ES-I3 (cell line): ENCODE results near the gene C1S.
"Not testable (repeated sequence)": the region's sequence is repeated elsewhere in the genome, so short reads cannot be mapped to it uniquely, and the experiment has no call there.

Experiments used
- H3K36me3 ChIP-seq: 2 replicates; pipeline ENCODE4 v1.6.1; 2013; ENCODE audit warnings: mild to moderate bottlenecking, low read length, control low read depth, moderate library complexity; ENCODE audit not compliant: insufficient read depth
- H3K4me1 ChIP-seq: 2 replicates; pipeline ENCODE4 v1.6.1; 2013; ENCODE audit warnings: mild to moderate bottlenecking, control low read depth, low read length; ENCODE audit not compliant: insufficient read depth
- H3K9ac ChIP-seq: 2 replicates; pipeline ENCODE4 v1.6.1; 2013; ENCODE audit warnings: low read depth, mild to moderate bottlenecking, low read length, moderate library complexity
- H3K9me3 ChIP-seq: 2 replicates; pipeline ENCODE4 v1.6.1; 2013; ENCODE audit warnings: mild to moderate bottlenecking, low read length, moderate library complexity; ENCODE audit not compliant: control insufficient read depth, insufficient read depth

Gene C1S

GRCh38 chr12:7032990-7033389 lies 27.5 kb upstream of the C1S start:
- Histone ChIP-seq H3K36me3 (no peaks in the 10 kb centered on the region), H3K4me1 (no peaks in the 10 kb centered on the region; the same call in 1 of the 2 replicates), H3K9ac (no peak overlapping the region), H3K9me3 (no peaks in the 10 kb centered on the region)

- Histone ChIP-seq H3K9ac (no peak overlapping the region), H3K36me3 (no peaks in the 10 kb centered on the region), H3K9me3 (no peaks in the 10 kb centered on the region), H3K4me1 (no peaks in the 10 kb centered on the region; the same call in 1 of the 2 replicates)
Observed at GRCh38 chr12:7034464-7034863, 26.1 kb upstream of the C1S start.

GRCh38 chr12:7035463-7035862 lies 25.1 kb upstream of the C1S start:
- H3K9ac ChIP-seq, result no peak overlapping the region
- H3K9me3 ChIP-seq, result no peaks in the 10 kb centered on the region
- no peaks in the 10 kb centered on the region for H3K36me3 ChIP-seq
- H3K4me1 ChIP-seq, result no peaks in the 10 kb centered on the region; the same call in 1 of the 2 replicates

GRCh38 chr12:7037411-7037810 lies 23.1 kb upstream of the C1S start:
- H3K36me3 ChIP-seq, H3K4me1 ChIP-seq, H3K9me3 ChIP-seq, H3K9ac ChIP-seq: not testable (repeated sequence)

- Histone ChIP-seq H3K9ac (no peak overlapping the region), H3K36me3 (no peaks in the 10 kb centered on the region), H3K4me1 (no peaks in the 10 kb centered on the region; the same call in 1 of the 2 replicates), H3K9me3 (no peaks in the 10 kb centered on the region)
Observed at GRCh38 chr12:7038591-7038990, 21.9 kb upstream of the C1S start.

GRCh38 chr12:7039403-7039802 lies 21.1 kb upstream of the C1S start:
- Histone ChIP-seq H3K9me3 (no peaks in the 10 kb centered on the region), H3K36me3 (no peaks in the 10 kb centered on the region), H3K9ac (no peak overlapping the region), H3K4me1 (no peaks in the 10 kb centered on the region; the same call in 1 of the 2 replicates)

GRCh38 chr12:7042842-7043241 lies 17.7 kb upstream of the C1S start:
- Histone ChIP-seq H3K9me3 (no peaks in the 10 kb centered on the region), H3K9ac (no peak overlapping the region), H3K4me1 (no peaks in the 10 kb centered on the region), H3K36me3 (no peaks in the 10 kb centered on the region)

GRCh38 chr12:7045913-7046312 lies 14.6 kb upstream of the C1S start:
- Histone ChIP-seq H3K9me3 (no peaks in the 10 kb centered on the region), H3K36me3 (no peaks in the 10 kb centered on the region), H3K4me1 (no peaks in the 10 kb centered on the region), H3K9ac (no peak overlapping the region)

- no peaks in the 10 kb centered on the region for H3K36me3 ChIP-seq
- H3K4me1 ChIP-seq, result no peaks in the 10 kb centered on the region
- H3K9ac ChIP-seq, result no peak overlapping the region
- H3K9me3 ChIP-seq, result no peaks in the 10 kb centered on the region
Observed at GRCh38 chr12:7046383-7047105, 14.0 kb upstream of the C1S start.

GRCh38 chr12:7047306-7047705 lies 13.2 kb upstream of the C1S start:
- no peaks in the 10 kb centered on the region for H3K4me1 ChIP-seq
- H3K9ac ChIP-seq, result no peak overlapping the region
- H3K36me3 ChIP-seq, result no peaks in the 10 kb centered on the region
- no peaks in the 10 kb centered on the region for H3K9me3 ChIP-seq

- not testable (repeated sequence) for H3K9ac ChIP-seq, H3K36me3 ChIP-seq, H3K9me3 ChIP-seq, H3K4me1 ChIP-seq
Observed at GRCh38 chr12:7049445-7049951, 11.0 kb upstream of the C1S start.

- not testable (repeated sequence) for H3K36me3 ChIP-seq, H3K4me1 ChIP-seq, H3K9ac ChIP-seq, H3K9me3 ChIP-seq
Observed at GRCh38 chr12:7049973-7050372, 10.5 kb upstream of the C1S start.

- H3K4me1 ChIP-seq, result no peaks in the 10 kb centered on the region
- no peaks in the 10 kb centered on the region for H3K36me3 ChIP-seq
- H3K9me3 ChIP-seq, result no peaks in the 10 kb centered on the region
- no peak overlapping the region for H3K9ac ChIP-seq
Observed at GRCh38 chr12:7054925-7055324, 5.6 kb upstream of the C1S start.

- H3K36me3 ChIP-seq, H3K9me3 ChIP-seq, H3K9ac ChIP-seq, H3K4me1 ChIP-seq: not testable (repeated sequence)
Observed at GRCh38 chr12:7055736-7056135, 4.8 kb upstream of the C1S start.

- Histone ChIP-seq H3K9me3 (no peaks in the 10 kb centered on the region), H3K36me3 (no peaks in the 10 kb centered on the region), H3K9ac (no peak overlapping the region), H3K4me1 (peaks cover 8% of the 10 kb centered on the region)
Observed at GRCh38 chr12:7058163-7058845, 2.2 kb upstream of the C1S start.
